HTERT RPE-1 (cell line): ENCODE data around the gene SH2D1A.
"Not testable (repeated sequence)": the region's sequence is repeated elsewhere in the genome, so short reads cannot be mapped to it uniquely, and the experiment has no call there.

ENCODE experiments used
- in situ Hi-C: fragments of 300-500 bp; cut with MboI; formaldehyde crosslinking; loops from 4 replicates; pipeline ENCODE4 v1.14.3; 2020; ENCODE audit warnings: low sequenced_read_pairs

Gene SH2D1A

DNA sequence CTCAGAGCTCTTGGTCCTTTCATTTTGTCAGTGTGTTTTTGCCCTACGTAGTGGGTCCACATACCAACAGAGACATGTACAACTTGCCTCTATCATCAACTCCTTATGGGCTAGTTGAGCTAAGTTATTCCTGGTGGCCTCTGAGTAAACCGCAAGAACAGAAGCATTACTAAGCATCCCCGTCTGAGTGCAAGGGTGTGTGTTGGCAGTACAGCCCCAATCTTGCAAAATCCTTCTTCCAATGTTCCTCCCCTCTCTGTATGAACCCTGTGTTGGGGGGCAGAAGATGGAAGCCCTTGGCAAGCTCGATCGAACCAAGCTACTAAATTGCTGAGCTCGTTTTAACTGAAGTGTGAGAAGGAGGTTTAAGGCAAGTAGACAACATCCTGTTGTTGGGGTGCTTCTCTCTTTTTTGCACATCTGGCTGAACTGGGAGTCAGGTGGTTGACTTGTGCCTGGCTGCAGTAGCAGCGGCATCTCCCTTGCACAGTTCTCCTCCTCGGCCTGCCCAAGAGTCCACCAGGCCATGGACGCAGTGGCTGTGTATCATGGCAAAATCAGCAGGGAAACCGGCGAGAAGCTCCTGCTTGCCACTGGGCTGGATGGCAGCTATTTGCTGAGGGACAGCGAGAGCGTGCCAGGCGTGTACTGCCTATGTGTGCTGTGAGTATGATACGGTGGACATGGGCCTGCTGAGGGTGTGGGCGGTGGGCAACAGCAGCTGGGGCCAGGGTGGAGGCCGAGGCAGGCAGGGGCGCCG lies at the start of gene SH2D1A:
Gene SH2D1A, plus strand, starts transcription at position 447 of the 760 bp plus-strand sequence. Its CDS starts 80 bp downstream, at position 527.
- in situ Hi-C loops, result no loop called here

DNA sequence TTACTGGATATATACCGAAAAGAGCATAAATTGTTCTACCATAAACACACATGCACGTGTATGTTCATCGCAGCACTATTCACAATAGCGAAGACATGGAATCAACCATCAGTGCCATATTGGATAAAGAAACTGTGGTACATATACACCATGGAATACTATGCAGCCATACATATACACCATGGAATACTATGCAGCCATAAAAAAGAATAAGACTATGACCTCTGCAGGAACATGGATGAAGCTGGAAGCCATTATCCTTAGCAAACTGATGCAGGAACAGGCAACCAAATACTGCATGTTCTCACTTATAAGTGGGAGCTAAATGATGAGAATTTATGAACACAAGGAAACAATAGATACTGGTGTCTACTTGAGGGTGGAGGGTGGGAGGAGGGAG lies 47.0 kb upstream of the SH2D1A start:
- in situ Hi-C loops, result not testable (repeated sequence)

DNA sequence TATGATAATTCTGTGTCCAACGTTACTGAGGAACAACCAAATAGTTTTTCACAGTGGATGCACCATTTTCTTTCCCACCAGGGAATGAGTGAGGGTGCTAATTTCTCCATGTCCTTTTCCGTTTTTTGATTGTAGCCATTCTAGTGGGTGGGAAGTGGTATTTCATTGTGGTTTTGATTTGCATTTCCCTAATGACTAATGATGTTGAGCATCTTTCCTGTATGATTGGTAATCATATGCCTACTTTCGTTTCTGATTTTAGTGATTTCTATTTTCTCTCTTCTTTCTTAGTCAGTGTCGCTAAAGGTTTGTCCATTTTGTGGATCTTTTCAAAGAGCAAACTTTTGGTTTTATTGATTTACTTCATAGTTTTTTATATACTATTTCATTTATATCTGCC lies 46.0 kb upstream of the SH2D1A start:
- in situ Hi-C loops, result no loop called here

DNA sequence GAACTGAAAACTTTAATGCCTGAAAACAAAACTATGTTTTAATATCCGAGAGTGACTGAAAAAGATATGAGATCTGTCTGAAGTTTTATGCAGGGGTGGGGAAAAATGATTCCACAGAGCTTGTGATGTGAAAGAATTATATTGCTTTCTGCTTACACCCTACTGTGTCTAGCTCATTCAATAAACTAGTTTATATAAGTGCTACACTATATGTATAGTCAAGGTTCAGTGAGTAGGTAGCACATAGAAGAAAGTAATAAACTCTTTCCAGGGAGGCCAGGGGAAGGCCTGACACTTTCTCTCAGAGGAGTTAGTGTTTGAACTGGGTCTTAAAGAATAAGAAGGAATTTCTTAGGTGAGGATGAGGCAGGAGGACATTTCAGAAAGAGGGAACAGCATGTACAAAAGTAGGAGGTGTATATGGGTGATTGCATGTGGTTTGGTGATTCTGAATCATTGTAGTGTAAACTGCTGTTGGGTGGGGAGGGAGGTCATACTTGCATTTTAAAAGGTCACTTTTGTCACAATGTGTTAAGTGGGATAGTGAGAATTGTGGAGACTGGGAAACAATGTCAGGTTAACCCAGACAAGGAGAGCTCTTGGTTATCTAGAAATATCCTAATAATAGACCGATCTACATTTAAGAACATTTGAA lies 39.0 kb upstream of the SH2D1A start:
- in situ Hi-C loops, result no loop called here

DNA sequence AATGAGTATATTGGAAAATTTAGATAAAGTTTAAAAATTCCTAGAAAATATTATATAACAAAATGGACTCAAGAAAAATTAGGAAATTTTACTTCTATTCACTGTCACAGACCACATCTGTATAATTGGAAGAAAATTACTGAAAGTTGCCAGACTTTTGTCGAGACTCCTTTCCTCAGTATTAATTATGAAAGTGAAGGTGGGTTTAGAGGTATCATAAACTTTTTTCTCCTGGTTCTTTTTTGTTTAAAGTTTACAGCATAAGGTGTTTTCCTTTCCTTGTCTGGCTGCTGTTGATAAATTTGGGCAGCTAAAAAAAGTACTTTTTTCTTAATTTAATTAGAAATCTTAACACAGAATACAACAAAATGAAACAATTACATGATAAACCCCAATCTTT lies 20.6 kb upstream of the SH2D1A start:
- in situ Hi-C loops, result no loop called here

DNA sequence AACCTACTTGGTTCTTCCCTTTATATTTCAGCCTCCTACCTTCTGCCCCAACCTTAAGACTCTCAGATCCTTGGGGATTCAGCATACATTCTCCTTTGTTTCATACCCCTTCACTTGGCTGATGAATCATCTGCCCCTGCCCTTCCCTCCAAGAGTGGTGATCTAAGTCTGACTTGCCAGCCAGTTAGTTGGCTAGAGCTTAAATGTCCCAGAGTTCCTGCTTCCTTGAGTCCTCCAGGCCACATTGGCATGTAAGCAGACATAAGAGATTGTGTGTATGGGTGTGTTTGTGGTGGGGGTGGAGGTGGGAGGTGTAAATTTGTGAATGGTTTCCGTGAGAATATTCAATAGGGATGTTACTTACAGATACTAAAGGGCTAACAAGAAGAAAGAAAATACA lies 17.6 kb upstream of the SH2D1A start:
- in situ Hi-C loops, result no loop called here

DNA sequence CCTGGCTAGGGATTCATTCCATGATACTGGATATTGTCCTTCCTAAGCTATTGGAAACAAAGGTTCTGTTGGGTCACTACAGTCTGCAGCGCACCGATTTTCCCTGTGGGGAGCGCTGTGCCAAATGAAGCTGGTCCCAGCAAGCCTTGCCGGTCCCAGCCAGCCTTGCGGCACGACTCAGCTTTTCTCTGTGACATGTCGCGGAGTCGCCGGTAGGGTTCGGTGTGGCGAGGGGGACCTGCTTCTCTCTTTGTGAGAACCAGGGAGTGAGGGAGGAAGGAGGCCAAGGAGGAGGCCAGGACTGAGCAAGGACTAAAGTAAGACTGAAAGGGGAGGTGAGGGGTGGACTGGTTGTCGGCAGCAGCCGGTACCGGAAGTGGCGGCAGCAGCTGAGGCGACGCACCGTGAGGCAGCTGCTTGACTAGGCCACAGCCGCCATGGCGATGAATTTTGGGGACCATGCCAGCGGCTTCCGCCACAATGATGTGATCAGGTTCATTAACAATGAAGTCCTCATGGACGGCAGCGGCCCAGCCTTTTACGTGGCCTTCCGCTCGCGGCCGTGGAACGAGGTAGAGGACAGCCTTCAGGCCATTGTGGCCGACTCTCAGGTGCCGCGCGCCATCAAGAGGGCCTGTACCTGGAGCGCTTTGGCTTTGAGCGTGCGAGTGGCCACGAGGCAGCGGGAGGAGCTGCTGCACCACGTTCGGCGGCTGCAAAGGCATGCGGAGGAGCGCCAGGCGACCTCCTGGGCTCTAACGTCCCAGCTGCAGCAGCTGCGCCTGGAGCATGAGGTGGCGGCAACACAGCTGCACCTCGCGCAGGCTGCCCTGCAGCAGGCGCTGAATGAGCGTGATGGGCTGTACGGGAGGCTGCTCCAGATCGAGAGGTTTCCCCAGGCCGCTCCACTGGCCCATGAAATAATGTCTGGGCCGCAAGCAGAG lies 13.6 kb upstream of the SH2D1A start, which contains the start of gene TEX13D:
Gene TEX13D, plus strand, starts transcription at position 180 of the 944 bp plus-strand sequence. Its CDS starts 258 bp downstream, at position 438.
- in situ Hi-C loops, result no loop called here

DNA sequence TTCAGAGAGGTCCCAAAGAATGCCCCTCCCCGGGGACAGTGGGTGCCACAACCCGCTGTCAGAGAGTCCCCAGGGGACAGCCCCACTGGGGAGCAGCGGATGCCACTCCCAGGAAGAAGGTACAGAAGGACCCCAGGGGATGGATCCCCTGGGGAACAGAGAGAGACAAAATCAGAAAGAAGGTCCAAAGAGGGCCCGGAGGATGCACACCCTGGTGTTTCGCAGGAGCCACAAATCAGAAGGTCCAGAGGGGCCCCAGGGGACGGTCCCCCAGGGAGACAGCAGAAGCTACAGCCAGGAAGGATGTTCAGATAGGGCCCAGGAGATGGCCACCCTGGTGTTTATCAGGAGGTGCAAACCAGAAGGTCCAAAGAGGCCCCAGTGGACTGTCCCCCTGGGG lies 12.5 kb upstream of the SH2D1A start:
- in situ Hi-C loops, result no loop called here

DNA sequence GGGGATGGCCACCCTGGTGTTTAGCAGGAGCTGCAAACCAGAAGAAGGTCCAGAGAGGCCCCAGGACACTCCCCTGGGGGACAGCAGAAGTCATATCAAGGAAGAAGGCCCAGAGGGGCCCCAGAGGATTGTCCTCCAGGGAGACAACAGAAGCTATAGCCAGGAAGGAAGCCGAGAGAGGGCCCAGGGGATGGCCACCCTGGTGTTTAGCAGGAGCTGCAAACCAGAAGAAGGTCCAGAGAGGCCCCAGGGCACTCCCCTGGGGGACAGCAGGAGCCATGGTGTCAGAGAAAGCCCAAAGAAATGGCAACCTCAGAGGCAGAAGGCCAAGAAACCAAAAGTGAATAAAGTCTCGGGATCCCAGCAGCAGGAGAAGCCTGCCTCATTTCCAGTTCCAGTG lies 11.8 kb upstream of the SH2D1A start:
- in situ Hi-C loops, result not testable (repeated sequence)

DNA sequence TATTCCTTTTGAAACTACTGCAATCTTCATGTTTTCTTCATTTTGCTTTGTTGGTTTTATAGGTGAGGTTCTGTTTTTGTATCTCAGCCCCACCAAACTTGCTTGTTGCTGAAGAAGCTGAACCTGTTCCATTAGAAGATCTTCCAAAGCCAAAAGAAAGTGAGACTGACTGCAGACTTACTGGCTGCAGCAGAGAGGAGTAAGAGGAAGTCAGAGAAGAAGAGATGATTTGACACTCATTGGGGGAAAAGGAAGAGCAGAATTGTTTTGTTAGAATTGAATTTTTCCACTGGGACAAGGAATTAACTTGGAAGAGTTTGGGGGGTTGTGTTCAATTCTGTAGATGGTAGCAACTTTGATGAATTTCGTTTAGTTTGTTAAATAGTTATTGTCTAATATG lies 10.8 kb upstream of the SH2D1A start:
- in situ Hi-C loops, result no loop called here

DNA sequence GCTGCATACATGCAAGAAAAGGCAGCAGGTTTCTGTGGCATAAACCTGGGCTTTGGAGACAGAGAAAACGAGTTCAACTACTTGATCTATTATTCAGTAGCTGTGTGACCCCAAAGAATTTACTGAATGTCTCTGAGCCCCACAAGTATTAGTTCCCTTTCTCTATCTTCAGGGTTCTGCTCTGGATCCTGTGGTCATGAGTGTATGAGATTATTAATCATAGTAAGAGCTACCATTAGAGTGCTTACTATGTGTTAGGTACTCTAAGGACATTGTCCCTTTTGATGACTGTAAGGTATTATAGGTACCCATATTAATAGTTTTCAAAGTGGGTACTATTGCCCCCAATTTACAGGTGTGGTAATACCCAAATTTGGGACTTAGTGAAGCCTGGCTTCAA lies 8.4 kb upstream of the SH2D1A start:
- in situ Hi-C loops, result no loop called here

DNA sequence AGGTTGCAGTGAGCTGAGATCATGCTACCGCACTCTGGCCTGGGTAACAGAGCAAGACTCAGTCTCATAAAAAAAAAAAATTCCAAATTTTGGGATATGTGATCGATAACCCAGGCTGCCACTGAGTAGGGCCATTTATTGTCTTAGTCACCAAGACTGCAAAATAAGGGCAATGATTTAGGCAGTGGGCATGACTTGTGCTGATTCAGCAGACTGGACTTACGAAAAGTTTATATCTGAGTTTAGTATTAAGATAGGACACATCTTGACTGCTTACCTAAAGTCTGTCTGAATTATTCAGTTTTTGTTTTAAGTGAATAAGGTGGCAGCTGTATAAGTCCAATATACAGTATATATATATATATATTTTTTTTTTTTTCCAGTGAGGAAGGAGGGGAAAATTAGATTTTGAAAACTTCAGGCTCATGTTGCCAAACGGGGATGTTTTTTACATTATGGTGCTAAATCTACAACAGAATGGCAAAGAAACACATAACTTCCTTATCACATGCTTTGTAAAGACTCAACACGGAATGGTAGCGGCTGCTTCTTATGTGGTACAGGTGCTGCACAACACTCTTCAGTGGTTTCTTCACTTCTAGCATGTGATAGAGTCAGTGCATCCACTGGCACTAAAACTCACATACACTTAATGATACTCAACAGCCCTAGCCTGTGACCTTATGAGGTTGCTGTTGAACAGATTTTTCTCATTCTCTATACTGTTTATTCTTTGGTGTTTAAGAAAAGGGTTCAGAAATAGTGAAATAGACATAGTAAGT lies 7.4 kb upstream of the SH2D1A start:
- in situ Hi-C loops, result no loop called here

DNA sequence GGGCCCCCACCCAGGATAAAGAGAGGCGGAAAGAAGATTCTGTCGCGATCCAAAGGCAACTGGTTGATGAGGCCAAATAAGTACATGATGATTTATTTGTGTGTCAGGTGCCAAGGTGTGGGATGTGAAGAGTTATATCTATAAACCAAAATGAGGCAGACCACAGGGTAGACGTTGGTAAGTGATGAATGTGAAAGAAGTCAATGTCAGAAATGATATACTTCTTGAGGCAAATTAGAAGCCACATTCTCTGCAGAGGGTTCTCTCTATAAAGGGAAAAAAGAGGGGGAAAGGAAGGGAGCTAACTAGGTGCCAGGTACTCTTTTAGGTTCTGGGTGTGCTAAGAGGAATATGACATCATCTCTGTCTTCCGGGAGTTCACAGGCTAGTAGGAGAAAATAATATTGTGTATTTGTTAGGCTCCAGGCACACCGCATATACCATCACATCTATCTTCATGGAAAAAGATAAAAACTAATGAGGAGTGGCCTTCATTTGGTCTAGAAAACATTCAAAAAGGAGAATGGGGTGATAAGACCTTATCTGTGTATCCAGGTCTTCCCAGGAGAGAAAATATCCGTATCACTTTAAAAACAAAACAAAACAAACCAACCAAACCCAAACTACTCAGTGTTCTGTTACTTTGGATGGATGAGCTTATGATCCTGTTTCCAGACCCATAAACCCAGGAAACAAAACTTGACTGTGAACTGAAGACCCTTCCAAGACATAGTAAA lies 4.8 kb upstream of the SH2D1A start:
- in situ Hi-C loops, result no loop called here

DNA sequence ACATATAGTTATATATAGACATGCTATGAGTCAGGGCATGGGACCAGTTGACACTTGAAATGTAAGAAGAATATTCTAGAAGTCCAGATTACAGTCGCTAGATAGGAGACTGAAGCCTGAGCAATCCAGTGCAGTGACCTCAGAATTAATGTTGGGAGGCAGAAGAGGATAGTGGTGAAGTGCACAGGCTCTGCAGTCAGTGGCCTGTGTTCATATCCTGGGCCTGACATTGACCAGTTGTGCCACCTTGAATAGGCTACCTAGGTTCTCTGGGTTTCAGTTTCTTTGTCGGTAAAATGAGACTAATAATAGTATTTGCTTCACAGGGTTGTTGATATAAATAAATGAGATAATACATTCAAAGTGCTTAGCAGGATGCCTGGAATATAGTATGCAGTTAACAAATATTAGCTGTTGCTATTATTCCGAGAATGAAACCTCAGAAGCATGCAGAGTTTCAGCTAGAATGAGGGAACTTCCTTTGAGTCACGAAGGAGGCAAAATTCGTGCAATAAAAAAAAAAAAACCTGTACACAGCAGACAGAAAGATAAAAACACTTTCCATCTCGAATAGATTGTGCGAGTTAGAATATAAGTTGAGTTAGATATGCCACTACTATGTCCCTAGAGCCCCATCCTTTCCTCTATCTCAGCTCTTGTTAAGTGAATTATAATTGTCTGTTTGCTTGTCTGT lies 4.0 kb upstream of the SH2D1A start:
- in situ Hi-C loops, result no loop called here

DNA sequence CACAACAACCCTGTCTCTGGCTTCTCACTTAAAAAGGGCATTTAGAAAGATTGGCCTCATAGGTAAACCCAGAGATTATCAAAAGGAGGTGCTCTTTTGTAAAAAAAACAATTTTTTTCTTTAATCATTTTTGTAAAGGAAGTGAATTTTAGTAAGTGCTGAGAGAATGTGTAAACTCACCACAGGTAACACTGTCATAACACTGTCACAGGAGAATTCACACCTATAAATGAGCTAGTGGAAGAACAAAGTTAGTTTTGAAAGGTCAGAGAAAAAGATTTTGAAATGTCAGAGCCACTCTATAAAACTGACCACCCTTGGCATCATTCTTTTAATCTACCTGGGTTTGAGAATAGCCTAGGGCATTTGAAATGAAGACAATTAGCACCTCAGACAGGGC lies 3.3 kb upstream of the SH2D1A start:
- in situ Hi-C loops, result no loop called here

DNA sequence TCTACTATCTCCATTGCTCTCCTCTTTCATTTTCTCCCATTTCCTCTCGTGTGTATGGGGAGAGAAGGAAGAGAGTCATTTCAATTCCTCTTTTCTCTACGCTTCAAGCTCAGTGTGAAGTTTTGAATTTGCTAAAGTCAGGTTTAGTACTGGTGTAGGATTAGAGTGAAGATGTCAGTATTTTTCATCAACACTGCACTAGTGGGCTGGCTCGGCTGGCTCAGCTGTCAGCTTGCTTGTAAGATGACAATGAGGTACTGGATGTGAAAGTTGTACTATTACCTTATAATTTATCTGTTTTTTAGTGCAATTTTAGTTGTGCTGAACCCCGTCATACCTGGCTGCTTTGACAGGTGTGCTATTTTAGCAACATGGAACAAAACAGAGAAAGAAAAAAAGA lies 2.1 kb upstream of the SH2D1A start:
- in situ Hi-C loops, result no loop called here

DNA sequence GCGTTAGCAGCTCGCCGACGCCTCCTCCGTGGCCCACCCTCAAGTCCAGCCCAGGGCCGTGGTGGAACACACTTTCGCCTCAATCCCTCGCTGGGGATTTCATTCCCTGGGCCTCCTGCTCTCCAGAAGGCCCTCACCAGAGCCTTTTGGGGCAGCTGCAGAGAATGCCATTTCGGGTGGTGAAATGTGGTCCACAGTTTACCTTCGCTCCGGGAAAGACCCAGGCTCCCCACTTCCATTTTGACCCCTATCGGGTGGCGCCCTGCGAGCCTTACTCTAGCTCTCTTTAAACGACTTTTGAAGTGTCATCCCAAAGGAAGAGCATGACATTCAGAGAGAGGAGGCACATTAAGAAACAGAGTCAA lies 496 bp downstream of the SH2D1A start:
- in situ Hi-C loops, result no loop called here

DNA sequence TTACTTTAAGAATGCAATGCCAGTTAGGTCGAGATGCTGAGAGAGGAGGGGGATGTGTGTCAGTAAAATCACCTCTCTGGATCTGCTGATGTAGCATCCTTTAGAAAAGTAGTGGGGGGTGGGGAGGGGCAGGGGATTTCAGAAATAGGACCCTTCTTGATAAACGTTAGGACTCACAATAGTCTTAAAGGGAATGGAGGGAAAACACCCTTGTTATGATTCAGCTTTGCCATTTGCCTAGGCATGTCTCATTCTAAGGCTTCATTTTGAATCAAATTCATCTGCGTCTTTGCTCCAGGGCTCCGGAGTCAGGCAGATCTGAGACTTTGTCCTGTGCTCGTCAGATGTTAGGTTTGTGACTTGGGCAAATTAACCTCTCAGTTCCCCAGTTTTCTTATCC lies 879 bp downstream of the SH2D1A start:
- in situ Hi-C loops, result no loop called here

DNA sequence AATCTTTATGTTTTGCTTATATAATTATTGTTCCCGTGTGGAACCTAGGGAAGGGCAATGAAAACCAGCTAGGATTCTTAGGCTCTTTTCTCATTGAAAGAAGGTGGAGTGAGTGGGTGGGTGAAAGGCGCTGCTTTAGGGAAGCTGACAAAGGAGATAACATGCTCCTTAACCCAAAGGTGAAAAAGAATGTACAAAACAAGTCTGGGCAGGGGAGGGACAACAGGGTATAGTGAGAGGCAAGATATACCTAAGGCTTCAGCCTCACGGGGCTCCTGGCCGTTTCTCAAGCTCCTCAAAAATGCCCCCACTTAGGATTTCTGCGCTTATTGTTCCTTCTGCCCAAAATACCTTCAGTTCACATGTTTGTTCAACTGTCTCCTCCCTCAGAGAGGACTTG lies 1.8 kb downstream of the SH2D1A start:
- in situ Hi-C loops, result no loop called here
